IMR-90 (cell line): Measurements from ENCODE around the gene HAP1. TPM values are rescaled to one million over a fixed set of nuclear protein-coding genes. Genes with fewer than 3 reads are reported as not detected.

ENCODE experiments used
- ATAC-seq: fragments of 200-7000 bp; cut with Tn5 transposase; 2 replicates; pipeline ENCODE4 v1.9.1; 2020; ENCODE audit warnings: low read depth, mild to moderate bottlenecking, moderate library complexity
- BruUV-seq: library from RNA; stranded (reverse); fragments of 400-500 nt; replicated peaks from 2 replicates; lab custom pipeline; 2021; lab: Mats Ljungman, UMichigan
- CTCF ChIA-PET: fragments of 300-600 bp; formaldehyde crosslinking; extraction: SDS; loops from one replicate; lab custom pipeline; 2021; ENCODE audit warnings: antibody characterized with exemption; lab: Yijun Ruan, JAX
- POLR2A ChIA-PET: fragments of 300-600 bp; sonication (Branson Sonifier 250); formaldehyde crosslinking; loops from one replicate; lab custom pipeline; 2022; ENCODE audit warnings: antibody characterized with exemption; ENCODE audit not compliant: unreplicated experiment; lab: Charles Lee
- DNase-seq: peaks from one replicate; pipeline ENCODE4 v3.0.0; 2013
- H2AFZ ChIP-seq: replicated peaks from 2 replicates; pipeline ENCODE3; 2013; ENCODE audit warnings: low read length, mild to moderate bottlenecking; ENCODE audit not compliant: poor library complexity
- H2AK5ac ChIP-seq: 2 replicates; pipeline ENCODE4 v1.6.1; 2013; ENCODE audit warnings: low read depth, low read length, inconsistent platforms
- H2AK9ac ChIP-seq: replicated peaks from 2 replicates; pipeline ENCODE3; 2013; ENCODE audit warnings: mild to moderate bottlenecking, low read depth, low read length, moderate library complexity; ENCODE audit not compliant: poor library complexity
- H2BK120ac ChIP-seq: 2 replicates; pipeline ENCODE4 v1.6.1; 2013; ENCODE audit warnings: low read depth, low read length, inconsistent platforms
- H2BK15ac ChIP-seq: 3 replicates; pipeline ENCODE4 v1.6.1; 2013; ENCODE audit warnings: low read depth, low read length, inconsistent platforms
- H2BK20ac ChIP-seq: 2 replicates; pipeline ENCODE4 v1.6.1; 2013; ENCODE audit warnings: low read depth, mild to moderate bottlenecking, inconsistent platforms, low read length, moderate library complexity
- H2BK5ac ChIP-seq: 2 replicates; pipeline ENCODE4 v1.6.1; 2013; ENCODE audit warnings: mild to moderate bottlenecking, low read depth, low read length, inconsistent platforms; ENCODE audit not compliant: poor library complexity, severe bottlenecking
- H3K14ac ChIP-seq: replicated peaks from 2 replicates; pipeline ENCODE4 v1.6.1; 2013; ENCODE audit warnings: low read depth, low read length, inconsistent platforms
- H3K18ac ChIP-seq: 2 replicates; pipeline ENCODE4 v1.6.1; 2013; ENCODE audit warnings: low read depth, low read length, control low read depth
- H3K23ac ChIP-seq: 2 replicates; pipeline ENCODE4 v1.6.1; 2013; ENCODE audit warnings: low read depth, low read length, inconsistent platforms
- H3K27ac ChIP-seq: 2 replicates; pipeline ENCODE4 v1.5.1; 2013; ENCODE audit warnings: mild to moderate bottlenecking, control low read depth, low read length; ENCODE audit not compliant: insufficient read depth
- H3K27me3 ChIP-seq: 2 replicates; pipeline ENCODE4 v1.6.1; 2013; ENCODE audit warnings: low read length; ENCODE audit not compliant: control insufficient read depth, insufficient read depth
- H3K36me3 ChIP-seq: 2 replicates; pipeline ENCODE4 v1.6.1; 2013; ENCODE audit warnings: low read length, mixed read lengths; ENCODE audit not compliant: control insufficient read depth, insufficient read depth
- H3K4ac ChIP-seq: 2 replicates; pipeline ENCODE4 v1.6.1; 2013; ENCODE audit warnings: low read depth, low read length, inconsistent platforms
- H3K4me1 ChIP-seq: 2 replicates; pipeline ENCODE4 v1.6.1; 2013; ENCODE audit warnings: low read length, mixed read lengths; ENCODE audit not compliant: control insufficient read depth, insufficient read depth
- H3K4me2 ChIP-seq: 2 replicates; pipeline ENCODE4 v1.6.1; 2013; ENCODE audit warnings: low read depth, mild to moderate bottlenecking, control low read depth, low read length, moderate library complexity
- H3K4me3 ChIP-seq: 2 replicates; pipeline ENCODE4 v1.5.1; 2013; ENCODE audit warnings: low read depth, mild to moderate bottlenecking, control low read depth, low read length, moderate library complexity; ENCODE audit not compliant: insufficient read depth
- H3K56ac ChIP-seq: 2 replicates; pipeline ENCODE4 v1.6.1; 2013; ENCODE audit warnings: low read length, inconsistent platforms; ENCODE audit not compliant: insufficient read depth; ENCODE audit errors: extremely low read depth
- H3K79me1 ChIP-seq, 2 experiments: 2 replicates each; pipeline ENCODE4 v1.6.1; 2013; ENCODE audit warnings: low read length in 2 of 2, inconsistent platforms in 1 of 2, low read depth in 1 of 2
- H3K9ac ChIP-seq: 2 replicates; pipeline ENCODE4 v1.6.1; 2013; ENCODE audit warnings: low read depth, low read length, control low read depth
- H3K9me1 ChIP-seq: 2 replicates; pipeline ENCODE4 v1.6.1; 2013; ENCODE audit warnings: low read length, inconsistent platforms; ENCODE audit not compliant: insufficient read depth
- H3K9me3 ChIP-seq: 2 replicates; pipeline ENCODE4 v1.6.1; 2013; ENCODE audit warnings: low read length; ENCODE audit not compliant: control insufficient read depth, insufficient read depth
- H4K20me1 ChIP-seq: 2 replicates; pipeline ENCODE4 v1.6.1; 2013; ENCODE audit warnings: low read length, inconsistent platforms; ENCODE audit not compliant: insufficient read depth
- H4K5ac ChIP-seq: 2 replicates; pipeline ENCODE4 v1.6.1; 2013; ENCODE audit warnings: mild to moderate bottlenecking, low read depth, low read length, control low read depth
- H4K8ac ChIP-seq, 2 experiments: 2 replicates each; pipeline ENCODE4 v1.6.1; 2013; ENCODE audit warnings: low read depth in 2 of 2, low read length in 2 of 2, control low read depth in 1 of 2, inconsistent platforms in 1 of 2
- H4K91ac ChIP-seq: 2 replicates; pipeline ENCODE4 v1.6.1; 2013; ENCODE audit warnings: low read depth, low read length, inconsistent platforms; ENCODE audit not compliant: insufficient read depth
- ELK1 ChIP-seq: fragments of 150-350 bp; IDR thresholded peaks from 2 replicates; pipeline ENCODE4 v1.6.1; 2016; ENCODE audit warnings: low read depth, mild to moderate bottlenecking, low read length, moderate library complexity, borderline replicate concordance
- WGBS, 2 experiments: methylation state at CpG; one replicate each; pipeline versions ENCODE4 v1.1.5 to v1.1.7; 2013; ENCODE audit warnings: missing lambda C conversion rate in 2 of 2; ENCODE audit not compliant: insufficient read length in 1 of 2; ENCODE audit errors: extremely low coverage in 2 of 2; 5-methylcytosine and 5-hydroxymethylcytosine counted together
- dilution Hi-C: fragments of 300-500 bp; cut with HindIII; formaldehyde crosslinking; loops from one replicate; pipeline ENCODE4 v1.14.3; 2018; ENCODE audit warnings: low sequenced_read_pairs; ENCODE audit not compliant: unreplicated experiment
- in situ Hi-C: fragments of 300-500 bp; cut with MboI; formaldehyde crosslinking; loops from 3 replicates; pipeline ENCODE4 v1.14.3; 2019; ENCODE audit warnings: low sequenced_read_pairs, inconsistent platforms, mixed read lengths
- intact Hi-C: fragments of 100-400 bp; cut with micrococcal nuclease; formaldehyde crosslinking; loops from 2 replicates; pipeline ENCODE4 v1.10.0; 2022
- polyA plus RNA-seq, 3 experiments: library from polyadenylated mRNA; depleted of rRNA; stranded (reverse); fragments of >200 nt; gene quantifications; 2 replicates each; pipeline ENCODE4 v1.2.3, GENCODE V29; 2012; ENCODE audit warnings: low replicate concordance in 1 of 3
- total RNA-seq: library from RNA; depleted of rRNA; stranded (reverse); fragments of >200 nt; gene quantifications from 2 replicates; pipeline ENCODE4 v1.2.3, GENCODE V29; 2012

HAP1 gene
- total and polyA plus RNA-seq, 2 of the 4 experiments (the other 2 are of a cell fraction) = under 0.01 to 0.09 TPM

GRCh38 chr17:41769985-41770384 lies 35.5 kb upstream of the HAP1 start:
- no peak overlapping the region for H3K23ac ChIP-seq
- no peak overlapping the region for H3K27ac ChIP-seq
- DNase-seq (no peak), ATAC-seq (no peak)
- H2AK5ac ChIP-seq = no peak overlapping the region
- TF ChIP-seq ELK1 = no peak
- no peak overlapping the region for H4K8ac ChIP-seq
- intact Hi-C loops = no loop called here
- H4K91ac ChIP-seq = no peak overlapping the region
- H2BK20ac ChIP-seq = no peak overlapping the region
- peaks cover 8 to 26% of the 10 kb centered on the region in 2 experiments; a peak in 3 of 4 replicates for H3K79me1 ChIP-seq
- dilution Hi-C loops = no loop called here
- H3K27me3 ChIP-seq = no peaks in the 10 kb centered on the region
- BruUV-seq = no TSS peak
- no peak overlapping the region for H3K4ac ChIP-seq
- H2BK120ac ChIP-seq = no peak overlapping the region
- H3K56ac ChIP-seq = no peak overlapping the region
- peaks cover 9% of the 10 kb centered on the region; the same call in 1 of the 2 replicates for H4K20me1 ChIP-seq
- no peaks in the 10 kb centered on the region for H3K9me3 ChIP-seq
- H2BK5ac ChIP-seq = no peak overlapping the region
- H3K9me1 ChIP-seq = peaks cover 11% of the 10 kb centered on the region
- no peak overlapping the region for H3K14ac ChIP-seq
- H3K4me3 ChIP-seq = no peak overlapping the region
- no peak overlapping the region for H3K4me2 ChIP-seq
- no peak overlapping the region for H2AK9ac ChIP-seq
- peaks cover 10% of the 10 kb centered on the region for H3K4me1 ChIP-seq
- peaks cover 59% of the 10 kb centered on the region for H3K36me3 ChIP-seq
- no peak overlapping the region for H3K18ac ChIP-seq
- WGBS, 2 experiments = no CpG with 5 or more reads among the region's 3 CpGs
- no peak overlapping the region for H2BK15ac ChIP-seq
- ChIA-PET POLR2A (no interaction called here), CTCF (no interaction called here)
- no peak overlapping the region for H2AFZ ChIP-seq
- no peak overlapping the region for H3K9ac ChIP-seq
- in situ Hi-C loops = no loop called here
- H4K5ac ChIP-seq = no peak overlapping the region
